Stomach smooth muscle (tissue), 2 donors: ENCODE measurements around the gene PLAC1.

Source experiments
- H3K27ac ChIP-seq: one replicate; pipeline ENCODE4 v1.7.0; 2013; ENCODE audit warnings: mild to moderate bottlenecking, low read length, inconsistent platforms
- H3K27me3 ChIP-seq, 2 donors: one replicate each; pipeline ENCODE4 v1.7.0; 2013; ENCODE audit warnings: low read length in 2 of 2; ENCODE audit not compliant: insufficient read depth in 2 of 2, control insufficient read depth in 1 of 2
- H3K36me3 ChIP-seq, 2 donors: one replicate each; pipeline ENCODE4 v1.7.0; 2013; ENCODE audit warnings: low read length in 2 of 2; ENCODE audit not compliant: control insufficient read depth in 2 of 2, insufficient read depth in 2 of 2
- H3K4me1 ChIP-seq: one replicate; pipeline ENCODE4 v1.7.0; 2013; ENCODE audit warnings: low read length; ENCODE audit not compliant: control insufficient read depth, insufficient read depth
- H3K4me3 ChIP-seq, 2 donors: one replicate each; pipeline ENCODE4 v1.7.0; 2013; ENCODE audit warnings: low read length in 2 of 2
- H3K9ac ChIP-seq, 2 donors: one replicate each; pipeline ENCODE4 v1.7.0; 2013; ENCODE audit warnings: low read length in 2 of 2, mild to moderate bottlenecking in 1 of 2
- H3K9me3 ChIP-seq, 2 donors: one replicate each; pipeline ENCODE4 v1.7.0; 2013; ENCODE audit warnings: low read length in 2 of 2; ENCODE audit not compliant: control insufficient read depth in 2 of 2
- donor health status: healthy.
- donor health status: Pancreatic carcinoma.

PLAC1 gene

GRCh38 chrX:134526399-134526798 is 131.9 kb downstream of the PLAC1 start:
- H3K9me3 ChIP-seq, result no peaks in the 10 kb centered on the region
- H3K4me3 ChIP-seq, result no peak overlapping the region
- no peak overlapping the region for H3K9ac ChIP-seq
- no peaks in the 10 kb centered on the region for H3K36me3 ChIP-seq
- no peaks in the 10 kb centered on the region for H3K4me1 ChIP-seq
- no peak overlapping the region for H3K27ac ChIP-seq
- peaks cover 0 to 4% of the 10 kb centered on the region in 2 donors for H3K27me3 ChIP-seq

GRCh38 chrX:134525086-134525792 is 133.0 kb downstream of the PLAC1 start:
- Histone ChIP-seq H3K9ac (no peak overlapping the region), H3K4me1 (no peaks in the 10 kb centered on the region), H3K9me3 (no peaks in the 10 kb centered on the region), H3K4me3 (no peak overlapping the region), H3K27ac (no peak overlapping the region), H3K27me3 (peaks cover 0 to 2% of the 10 kb centered on the region in 2 donors), H3K36me3 (no peaks in the 10 kb centered on the region)

- Histone ChIP-seq H3K4me1 (no peaks in the 10 kb centered on the region), H3K27me3 (no peaks in the 10 kb centered on the region), H3K27ac (no peak overlapping the region), H3K9me3 (no peaks in the 10 kb centered on the region), H3K9ac (no peak overlapping the region), H3K36me3 (no peaks in the 10 kb centered on the region), H3K4me3 (no peak overlapping the region)
Measured at GRCh38 chrX:134524181-134524580, 134.1 kb downstream of the PLAC1 start.

GRCh38 chrX:134520860-134521390 is 137.3 kb downstream of the PLAC1 start:
- Histone ChIP-seq H3K36me3 (no peaks in the 10 kb centered on the region), H3K27ac (no peak overlapping the region)

More at GRCh38 chrX:134520860-134521390, 137.3 kb downstream of the PLAC1 start:
- H3K9me3 ChIP-seq, result no peaks in the 10 kb centered on the region
- H3K9ac ChIP-seq, result no peak overlapping the region
- no peak overlapping the region for H3K4me3 ChIP-seq
- H3K4me1 ChIP-seq, result no peaks in the 10 kb centered on the region
- no peaks in the 10 kb centered on the region for H3K27me3 ChIP-seq
